Measurements from ENCODE around the gene EPS8.
"Not testable (repeated sequence)": the region's sequence is repeated elsewhere in the genome, so short reads cannot be mapped to it uniquely, and the experiment has no call there.

Gene EPS8

GRCh38 chr12:15634010-15634683 lies 155.0 kb downstream of the EPS8 start:
- H3K27me3 Mint-ChIP-seq (ENCODE audit: low read depth), result peaks cover 5% of the 10 kb centered on the region
- DNase-seq (ENCODE audit: low spot score), result no peak

GRCh38 chr12:15633201-15633600 lies 156.0 kb downstream of the EPS8 start:
- Mint-ChIP-seq H3K27me3 (ENCODE audit: low read depth) (peaks cover 5% of the 10 kb centered on the region), H3K27ac (no peak overlapping the region), H3K4me1 (ENCODE audit: low read depth) (no peaks in the 10 kb centered on the region), H3K4me3 (no peak overlapping the region), H3K9me3 (no peaks in the 10 kb centered on the region), H3K36me3 (ENCODE audit: low read depth) (no peaks in the 10 kb centered on the region)
- no peak for DNase-seq (ENCODE audit: low spot score)

More at GRCh38 chr12:15634010-15634683, 155.0 kb downstream of the EPS8 start:
- H3K4me3 Mint-ChIP-seq, result no peak overlapping the region
- H3K27ac Mint-ChIP-seq, result no peak overlapping the region
- no peaks in the 10 kb centered on the region for H3K4me1 Mint-ChIP-seq (ENCODE audit: low read depth)
- no peaks in the 10 kb centered on the region for H3K36me3 Mint-ChIP-seq (ENCODE audit: low read depth)
- no peaks in the 10 kb centered on the region for H3K9me3 Mint-ChIP-seq

- H3K36me3 Mint-ChIP-seq (ENCODE audit: low read depth), result no peaks in the 10 kb centered on the region
- H3K27me3 Mint-ChIP-seq (ENCODE audit: low read depth), result peaks cover 5% of the 10 kb centered on the region
- no peaks in the 10 kb centered on the region for H3K9me3 Mint-ChIP-seq
- no peak overlapping the region for H3K4me3 Mint-ChIP-seq
- DNase-seq (ENCODE audit: low spot score), result no peak
- H3K27ac Mint-ChIP-seq, result no peak overlapping the region
- no peaks in the 10 kb centered on the region for H3K4me1 Mint-ChIP-seq (ENCODE audit: low read depth)
These were observed 156.5 kb downstream of the EPS8 start for GRCh38 chr12:15632708-15633107.

GRCh38 chr12:15631007-15631715 lies 158.0 kb downstream of the EPS8 start:
- peaks cover 5% of the 10 kb centered on the region for H3K27me3 Mint-ChIP-seq (ENCODE audit: low read depth)
- DNase-seq (ENCODE audit: low spot score), result no peak
- no peak overlapping the region for H3K4me3 Mint-ChIP-seq
- H3K4me1 Mint-ChIP-seq (ENCODE audit: low read depth), result no peaks in the 10 kb centered on the region
- no peaks in the 10 kb centered on the region for H3K36me3 Mint-ChIP-seq (ENCODE audit: low read depth)
- H3K9me3 Mint-ChIP-seq, result no peaks in the 10 kb centered on the region
- H3K27ac Mint-ChIP-seq, result no peak overlapping the region

GRCh38 chr12:15629761-15630160 lies 159.4 kb downstream of the EPS8 start:
- peaks cover 5% of the 10 kb centered on the region for H3K27me3 Mint-ChIP-seq (ENCODE audit: low read depth)

GRCh38 chr12:15629108-15629507 lies 160.1 kb downstream of the EPS8 start:
- H3K36me3 Mint-ChIP-seq (ENCODE audit: low read depth), result no peaks in the 10 kb centered on the region
- DNase-seq (ENCODE audit: low spot score), result no peak
- H3K27me3 Mint-ChIP-seq (ENCODE audit: low read depth), result peaks cover 5% of the 10 kb centered on the region
- no peak overlapping the region for H3K4me3 Mint-ChIP-seq
- no peaks in the 10 kb centered on the region for H3K9me3 Mint-ChIP-seq
- no peaks in the 10 kb centered on the region for H3K4me1 Mint-ChIP-seq (ENCODE audit: low read depth)
- no peak overlapping the region for H3K27ac Mint-ChIP-seq

More at GRCh38 chr12:15629761-15630160, 159.4 kb downstream of the EPS8 start:
- Mint-ChIP-seq H3K9me3 (no peaks in the 10 kb centered on the region), H3K36me3 (ENCODE audit: low read depth) (no peaks in the 10 kb centered on the region), H3K4me1 (ENCODE audit: low read depth) (no peaks in the 10 kb centered on the region), H3K27ac (no peak overlapping the region), H3K4me3 (no peak overlapping the region)
- DNase-seq (ENCODE audit: low spot score), result no peak

GRCh38 chr12:15627995-15628945 lies 160.9 kb downstream of the EPS8 start:
- Mint-ChIP-seq H3K9me3 (no peaks in the 10 kb centered on the region), H3K27me3 (ENCODE audit: low read depth) (peaks cover 2% of the 10 kb centered on the region), H3K4me3 (no peak overlapping the region), H3K36me3 (ENCODE audit: low read depth) (no peaks in the 10 kb centered on the region), H3K27ac (no peak overlapping the region), H3K4me1 (ENCODE audit: low read depth) (no peaks in the 10 kb centered on the region)
- no peak for DNase-seq (ENCODE audit: low spot score)

GRCh38 chr12:15625075-15625474 lies 164.1 kb downstream of the EPS8 start:
- no peaks in the 10 kb centered on the region for H3K27me3 Mint-ChIP-seq (ENCODE audit: low read depth)
- no peak for DNase-seq (ENCODE audit: low spot score)
- H3K4me1 Mint-ChIP-seq (ENCODE audit: low read depth), result no peaks in the 10 kb centered on the region
- H3K36me3 Mint-ChIP-seq (ENCODE audit: low read depth), result no peaks in the 10 kb centered on the region
- H3K27ac Mint-ChIP-seq, result no peak overlapping the region
- H3K4me3 Mint-ChIP-seq, result no peak overlapping the region
- no peaks in the 10 kb centered on the region for H3K9me3 Mint-ChIP-seq

- H3K27me3 Mint-ChIP-seq (ENCODE audit: low read depth), result no peaks in the 10 kb centered on the region
- H3K4me3 Mint-ChIP-seq, result no peak overlapping the region
- no peak overlapping the region for H3K27ac Mint-ChIP-seq
- no peak for DNase-seq (ENCODE audit: low spot score)
- H3K9me3 Mint-ChIP-seq, result no peaks in the 10 kb centered on the region
- H3K36me3 Mint-ChIP-seq (ENCODE audit: low read depth), result no peaks in the 10 kb centered on the region
- H3K4me1 Mint-ChIP-seq (ENCODE audit: low read depth), result no peaks in the 10 kb centered on the region
These were observed 168.2 kb downstream of the EPS8 start for GRCh38 chr12:15620741-15621539.

GRCh38 chr12:15616495-15616894 lies 172.7 kb downstream of the EPS8 start:
- not testable (repeated sequence) for H3K4me3 Mint-ChIP-seq; H3K27ac Mint-ChIP-seq; DNase-seq (ENCODE audit: low spot score); H3K27me3 Mint-ChIP-seq (ENCODE audit: low read depth); H3K36me3 Mint-ChIP-seq (ENCODE audit: low read depth); H3K4me1 Mint-ChIP-seq (ENCODE audit: low read depth); H3K9me3 Mint-ChIP-seq

GRCh38 chr12:15613981-15614380 lies 175.2 kb downstream of the EPS8 start:
- peaks cover 4% of the 10 kb centered on the region for H3K27me3 Mint-ChIP-seq (ENCODE audit: low read depth)
- DNase-seq (ENCODE audit: low spot score), result no peak
- H3K9me3 Mint-ChIP-seq, result no peaks in the 10 kb centered on the region
- H3K4me1 Mint-ChIP-seq (ENCODE audit: low read depth), result no peaks in the 10 kb centered on the region
- no peaks in the 10 kb centered on the region for H3K36me3 Mint-ChIP-seq (ENCODE audit: low read depth)
- H3K27ac Mint-ChIP-seq, result no peak overlapping the region
- no peak overlapping the region for H3K4me3 Mint-ChIP-seq

- Mint-ChIP-seq H3K4me3 (no peak overlapping the region), H3K27me3 (ENCODE audit: low read depth) (peaks cover 6% of the 10 kb centered on the region), H3K9me3 (no peaks in the 10 kb centered on the region), H3K4me1 (ENCODE audit: low read depth) (peaks cover 2% of the 10 kb centered on the region), H3K27ac (no peak overlapping the region), H3K36me3 (ENCODE audit: low read depth) (no peaks in the 10 kb centered on the region)
- DNase-seq (ENCODE audit: low spot score), result no peak
These were observed 180.2 kb downstream of the EPS8 start for GRCh38 chr12:15608941-15609340.

- Mint-ChIP-seq H3K4me1 (ENCODE audit: low read depth) (peaks cover 2% of the 10 kb centered on the region), H3K27ac (no peak overlapping the region), H3K4me3 (no peak overlapping the region), H3K9me3 (no peaks in the 10 kb centered on the region), H3K36me3 (ENCODE audit: low read depth) (no peaks in the 10 kb centered on the region), H3K27me3 (ENCODE audit: low read depth) (peaks cover 6% of the 10 kb centered on the region)
- no peak for DNase-seq (ENCODE audit: low spot score)
These were observed 180.8 kb downstream of the EPS8 start for GRCh38 chr12:15608406-15608805.

Data from T-helper 2 cell treated with Interferon-gamma antibody and Interleukin-4, amounts not matched to agents 5 μg/mL and 100 μg/mL, for 36 hours (primary cell).